ENCODE data around the gene KRT3. TPM values are rescaled to one million over a fixed set of nuclear protein-coding genes. Genes with fewer than 3 reads are reported as not detected.

Gene KRT3
- total RNA-seq (not detected in 2 replicates), polyA plus RNA-seq (not detected in 2 replicates), polyA minus RNA-seq (not detected in 2 replicates)
- total RNA-seq (2013): not detected

DNA sequence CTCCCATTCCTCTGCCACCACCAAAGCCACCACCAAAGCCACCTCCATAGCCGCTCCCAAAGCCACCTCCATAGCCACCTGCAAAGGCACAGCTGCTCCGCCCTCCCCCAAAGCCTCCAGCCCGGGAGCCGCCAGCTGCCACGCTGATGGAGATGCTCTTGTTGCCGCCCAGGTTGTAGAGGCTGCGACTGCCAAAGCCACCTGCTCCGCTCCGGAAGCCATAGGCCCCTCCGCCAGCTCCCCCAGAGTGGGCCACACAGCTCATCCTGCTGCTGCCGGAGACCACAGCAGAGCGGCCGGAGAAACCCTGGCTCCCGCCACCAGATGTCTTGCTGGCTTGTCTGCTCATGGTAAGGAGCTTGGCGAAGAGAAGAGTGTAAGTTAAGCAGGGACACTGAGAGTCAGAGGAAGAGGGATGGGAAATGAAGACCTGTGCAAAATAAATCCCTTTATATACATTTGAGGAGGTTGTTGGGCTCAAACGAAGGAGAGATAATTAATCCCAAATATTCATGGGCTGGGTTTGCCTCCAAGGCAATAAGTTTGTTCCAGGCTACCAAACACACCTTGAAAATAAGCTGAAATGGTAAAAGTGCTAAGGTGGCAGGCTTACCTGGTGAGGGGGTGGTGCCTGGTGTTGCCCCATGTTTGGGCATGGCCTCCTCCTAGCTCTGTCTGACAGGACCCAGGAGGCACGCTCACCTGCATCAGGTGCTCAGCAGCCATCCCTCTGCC, at the start of gene KRT3:
Gene KRT3, minus strand, starts transcription at position 424 of the 735 bp plus-strand sequence. Its CDS starts 75 bp downstream, at position 349.
- Histone ChIP-seq H3K9ac (ENCODE audit: low read length) (no peak within 1 kb of the TSS), H4K20me1 (ENCODE audit: control insufficient read depth, insufficient read depth, low read length, poor library complexity, severe bottlenecking) (no peaks in the 10 kb centered on the region), H3K36me3 (replicated peaks in 1 of 2; ENCODE audit: control extremely low read depth in 1 of 2, control insufficient read depth in 1 of 2, extremely low read depth in 1 of 2, insufficient read depth in 2 of 2, low read length in 1 of 2) (no peaks in the 10 kb centered on the region), H3K4me1 (ENCODE audit: control insufficient read depth in 2 of 2, insufficient read depth in 2 of 2, low read length in 2 of 2) (no peaks in the 10 kb centered on the region), H3K9me3 (ENCODE audit: control extremely low read depth in 1 of 3, control insufficient read depth in 2 of 3, insufficient read depth in 1 of 3, low read length in 2 of 3) (no peaks in the 10 kb centered on the region), H3K27me3 (replicated peaks in 1 of 4; ENCODE audit: control extremely low read depth in 1 of 4, control insufficient read depth in 3 of 4, insufficient read depth in 4 of 4, low read length in 3 of 4) (peaks cover 0 to 3% (median 1%) of the 10 kb centered on the region in 4 experiments), H3K27ac (ENCODE audit: low read length in 2 of 2) (no peak within 1 kb of the TSS), H3K4me2 (replicated peaks; ENCODE audit: low read depth, low read length, poor library complexity, severe bottlenecking) (no peak within 1 kb of the TSS), H3K79me2 (ENCODE audit: control insufficient read depth, insufficient read depth, low read length) (no peaks in the 10 kb centered on the region), H2AFZ (ENCODE audit: insufficient read depth, low read depth, low read length, poor library complexity, severe bottlenecking) (no peak within 1 kb of the TSS), H3K4me3 (ENCODE audit: control extremely low read depth in 1 of 5, extremely low read depth in 1 of 5, insufficient read depth in 1 of 5, low read depth in 2 of 5, low read length in 4 of 5) (no peak within 1 kb of the TSS)
- H3K9me3 Mint-ChIP-seq (ENCODE audit: insufficient read depth): no peaks in the 10 kb centered on the region
- H3K27ac Mint-ChIP-seq: no peak within 1 kb of the TSS
- ATAC-seq (ENCODE audit: low read depth): no peak
- CTCF ChIA-PET: no interaction called here
- no peaks in the 10 kb centered on the region for H3K4me1 Mint-ChIP-seq
- intact Hi-C loops (cut with micrococcal nuclease): no loop called here
- TF ChIP-seq EZH2 (IDR thresholded peaks at IDR 0.05; ENCODE audit: borderline replicate concordance, insufficient read depth, low read depth, low read length, poor library complexity, severe bottlenecking) (no peak), CTCF (IDR thresholded peaks at IDR 0.05) (no peak)
- 94% methylated on average over 13 of the region's 17 CpGs for WGBS (ENCODE audit: insufficient coverage)
- no peak for DNase-seq
- peaks cover 30% of the 10 kb centered on the region for H3K27me3 Mint-ChIP-seq
- POLR2A ChIA-PET: no interaction called here
- H3K4me3 Mint-ChIP-seq: no peak within 1 kb of the TSS

DNA sequence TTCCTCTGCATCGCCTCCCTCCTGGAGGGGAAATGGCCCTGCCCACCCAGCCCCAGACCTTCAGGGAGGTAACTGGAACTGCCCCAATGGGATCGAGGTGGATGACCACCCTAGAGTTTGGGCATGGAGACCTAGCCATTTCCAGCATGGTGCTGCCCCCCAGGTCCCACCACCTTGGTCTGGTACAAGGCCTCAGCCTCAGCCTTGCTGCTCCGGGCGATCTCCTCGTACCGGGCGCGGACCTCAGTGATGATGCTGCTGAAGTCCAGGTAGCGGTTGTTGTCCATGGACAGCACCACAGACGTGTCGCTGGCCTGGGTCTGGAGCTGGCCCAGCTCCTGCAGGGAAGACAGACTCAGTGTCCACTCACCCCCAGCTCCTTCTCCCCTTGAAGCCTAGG, 48.5 kb upstream of the KRT3 start:
- POLR2A ChIA-PET: no interaction called here
- no peak overlapping the region for H3K4me3 ChIP-seq (ENCODE audit: control extremely low read depth in 1 of 5, extremely low read depth in 1 of 5, insufficient read depth in 1 of 5, low read depth in 2 of 5, low read length in 4 of 5)
- ATAC-seq (ENCODE audit: low read depth) (no peak), DNase-seq (no peak)
- H3K36me3 ChIP-seq (replicated peaks in 1 of 2; ENCODE audit: control extremely low read depth in 1 of 2, control insufficient read depth in 1 of 2, extremely low read depth in 1 of 2, insufficient read depth in 2 of 2, low read length in 1 of 2): no peaks in the 10 kb centered on the region
- peaks cover 0 to 3% (median 0%) of the 10 kb centered on the region in 4 experiments for H3K27me3 ChIP-seq (replicated peaks in 1 of 4; ENCODE audit: control extremely low read depth in 1 of 4, control insufficient read depth in 3 of 4, insufficient read depth in 4 of 4, low read length in 3 of 4)
- Mint-ChIP-seq H3K27me3 (peaks cover 38% of the 10 kb centered on the region), H3K4me3 (no peak overlapping the region), H3K27ac (no peak overlapping the region), H3K4me1 (no peaks in the 10 kb centered on the region), H3K9me3 (ENCODE audit: insufficient read depth) (no peaks in the 10 kb centered on the region)
- CTCF ChIA-PET: no interaction called here
- no peak overlapping the region for H3K9ac ChIP-seq (ENCODE audit: low read length)
- intact Hi-C loops (cut with micrococcal nuclease): no loop called here
- H3K27ac ChIP-seq (ENCODE audit: low read length in 2 of 2): no peak overlapping the region
- no peak for TF ChIP-seq CTCF (IDR thresholded peaks at IDR 0.05)
- TF ChIP-seq EZH2 (IDR thresholded peaks at IDR 0.05; ENCODE audit: borderline replicate concordance, insufficient read depth, low read depth, low read length, poor library complexity, severe bottlenecking): no peak
- H3K9me3 ChIP-seq (ENCODE audit: control extremely low read depth in 1 of 3, control insufficient read depth in 2 of 3, insufficient read depth in 1 of 3, low read length in 2 of 3): no peaks in the 10 kb centered on the region
- WGBS (ENCODE audit: insufficient coverage): 93% methylated on average over 11 of the region's 11 CpGs
- no peaks in the 10 kb centered on the region for H4K20me1 ChIP-seq (ENCODE audit: control insufficient read depth, insufficient read depth, low read length, poor library complexity, severe bottlenecking)
- no peaks in the 10 kb centered on the region for H3K4me1 ChIP-seq (ENCODE audit: control insufficient read depth in 2 of 2, insufficient read depth in 2 of 2, low read length in 2 of 2)
- H2AFZ ChIP-seq (ENCODE audit: insufficient read depth, low read depth, low read length, poor library complexity, severe bottlenecking): no peak overlapping the region
- no peak overlapping the region for H3K4me2 ChIP-seq (replicated peaks; ENCODE audit: low read depth, low read length, poor library complexity, severe bottlenecking)
- H3K79me2 ChIP-seq (ENCODE audit: control insufficient read depth, insufficient read depth, low read length): no peaks in the 10 kb centered on the region
